LNCAP (cell line): ENCODE data around the gene MPP4.

ENCODE experiments used
- TF ChIP-seq, protein P1 (sequence below): fragments of 450-650 bp; IDR thresholded peaks from 2 replicates; pipeline ENCODE4 v1.5.1; 2017; ENCODE audit warnings: mild to moderate bottlenecking

The MPP4 gene

GRCh38 chr2:201622306-201622970 is 76.0 kb downstream of the MPP4 start:
- TF ChIP-seq, protein P1, sequence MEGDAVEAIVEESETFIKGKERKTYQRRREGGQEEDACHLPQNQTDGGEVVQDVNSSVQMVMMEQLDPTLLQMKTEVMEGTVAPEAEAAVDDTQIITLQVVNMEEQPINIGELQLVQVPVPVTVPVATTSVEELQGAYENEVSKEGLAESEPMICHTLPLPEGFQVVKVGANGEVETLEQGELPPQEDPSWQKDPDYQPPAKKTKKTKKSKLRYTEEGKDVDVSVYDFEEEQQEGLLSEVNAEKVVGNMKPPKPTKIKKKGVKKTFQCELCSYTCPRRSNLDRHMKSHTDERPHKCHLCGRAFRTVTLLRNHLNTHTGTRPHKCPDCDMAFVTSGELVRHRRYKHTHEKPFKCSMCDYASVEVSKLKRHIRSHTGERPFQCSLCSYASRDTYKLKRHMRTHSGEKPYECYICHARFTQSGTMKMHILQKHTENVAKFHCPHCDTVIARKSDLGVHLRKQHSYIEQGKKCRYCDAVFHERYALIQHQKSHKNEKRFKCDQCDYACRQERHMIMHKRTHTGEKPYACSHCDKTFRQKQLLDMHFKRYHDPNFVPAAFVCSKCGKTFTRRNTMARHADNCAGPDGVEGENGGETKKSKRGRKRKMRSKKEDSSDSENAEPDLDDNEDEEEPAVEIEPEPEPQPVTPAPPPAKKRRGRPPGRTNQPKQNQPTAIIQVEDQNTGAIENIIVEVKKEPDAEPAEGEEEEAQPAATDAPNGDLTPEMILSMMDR = no peak

- TF ChIP-seq, protein P1 = no peak
Observed at GRCh38 chr2:201621293-201621999, 77.0 kb downstream of the MPP4 start.

GRCh38 chr2:201618744-201619662 is 79.4 kb downstream of the MPP4 start:
- TF ChIP-seq, protein P1 = no peak

- TF ChIP-seq, protein P1 = no peak
Observed at GRCh38 chr2:201608021-201608420, 90.4 kb downstream of the MPP4 start.

DNA sequence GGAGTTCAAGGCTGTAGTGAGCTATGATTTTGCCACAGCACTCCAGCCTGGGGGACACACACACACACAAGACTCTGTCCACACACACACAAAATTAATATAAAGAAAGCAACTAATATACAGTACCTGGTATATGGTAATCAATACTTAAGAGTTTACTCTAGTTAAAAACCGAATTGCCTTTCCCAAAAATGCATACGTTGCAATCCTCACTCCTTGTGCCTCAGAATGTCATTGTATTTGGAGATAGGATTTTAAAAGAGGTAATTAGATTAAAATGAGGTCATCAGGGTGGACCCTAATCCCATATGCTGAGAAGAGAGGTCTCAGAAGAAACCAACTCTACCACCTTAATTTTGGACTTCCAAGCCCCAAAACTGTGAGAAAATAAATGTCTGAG is 90.9 kb downstream of the MPP4 start:
- TF ChIP-seq, protein P1 = no peak

DNA sequence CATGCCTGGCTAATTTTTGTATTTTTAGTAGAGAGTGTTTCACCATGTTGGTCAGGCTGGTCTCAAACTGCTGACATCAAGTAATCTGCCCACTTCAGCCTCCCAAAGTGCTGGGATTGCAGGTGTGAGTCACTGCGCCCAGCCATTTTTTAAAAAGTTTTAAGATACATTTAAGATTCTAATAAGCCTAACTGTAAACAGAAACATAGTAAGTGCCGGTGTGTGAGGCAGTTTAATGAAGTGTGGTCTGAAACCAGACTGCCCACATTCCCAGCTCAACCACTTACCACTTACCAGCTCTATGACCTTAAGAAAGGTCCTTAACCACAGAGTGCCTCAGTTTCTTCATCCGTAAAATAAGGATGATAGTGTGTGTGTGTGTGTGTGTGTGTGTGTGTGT is 97.5 kb downstream of the MPP4 start:
- TF ChIP-seq, protein P1 = no peak

DNA sequence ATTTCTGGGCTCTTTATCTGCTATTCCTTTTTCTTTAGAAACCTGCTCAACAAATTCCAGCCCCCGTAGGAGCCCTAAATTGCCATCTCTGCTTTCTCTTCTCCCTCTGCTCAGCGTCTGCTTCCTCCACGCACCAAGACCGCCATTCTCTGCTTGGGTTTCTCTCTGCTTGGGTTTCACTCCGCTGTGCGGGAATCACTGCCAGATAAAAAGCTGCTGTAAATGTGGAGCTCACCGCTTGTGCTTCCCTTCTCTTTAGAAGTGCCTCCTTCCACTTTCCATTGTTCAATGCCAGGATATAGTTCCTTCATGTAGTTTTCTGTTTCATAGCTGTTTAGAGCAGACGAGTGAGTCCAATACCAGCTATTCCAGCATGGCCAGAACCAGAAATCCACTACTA is 101.0 kb downstream of the MPP4 start:
- TF ChIP-seq, protein P1 = no peak
